Aorta (tissue), 5 donors: ENCODE data around the gene TMEM135. TPM values are rescaled to one million over a fixed set of nuclear protein-coding genes. Genes with fewer than 3 reads are reported as not detected.

ENCODE experiments used
- ATAC-seq: fragments of 200-7000 bp; cut with Tn5 transposase; one replicate; pipeline ENCODE4 v1.9.1; 2022; ENCODE audit warnings: moderate library complexity; ENCODE audit not compliant: low FRiP score
- DNase-seq, 2 donors: peaks; one replicate each; pipeline ENCODE4 v3.0.0-alpha.2; 2020
- H3K27ac ChIP-seq, 2 donors: one replicate each; pipeline ENCODE4 v1.5.1; 2013; ENCODE audit warnings: low read length in 2 of 2, mild to moderate bottlenecking in 2 of 2, moderate library complexity in 2 of 2, control low read depth in 1 of 2, inconsistent platforms in 1 of 2, low read depth in 1 of 2
- H3K27me3 ChIP-seq, 2 donors: one replicate each; pipeline ENCODE4 v1.6.1; 2013; ENCODE audit warnings: control low read depth in 1 of 2, low read length in 1 of 2, mild to moderate bottlenecking in 1 of 2, moderate library complexity in 1 of 2; ENCODE audit not compliant: insufficient read depth in 2 of 2, control insufficient read depth in 1 of 2
- H3K36me3 ChIP-seq, 2 donors: one replicate each; pipeline ENCODE4 v1.6.1; 2013; ENCODE audit warnings: control low read depth in 1 of 2, low read length in 1 of 2, mild to moderate bottlenecking in 1 of 2; ENCODE audit not compliant: insufficient read depth in 2 of 2, control insufficient read depth in 1 of 2
- H3K4me1 ChIP-seq, 2 donors: one replicate each; pipeline ENCODE4 v1.6.1; 2013; ENCODE audit warnings: low read length in 2 of 2, control low read depth in 1 of 2, mild to moderate bottlenecking in 1 of 2, moderate library complexity in 1 of 2; ENCODE audit not compliant: insufficient read depth in 2 of 2, control insufficient read depth in 1 of 2
- H3K4me3 ChIP-seq, 2 donors: one replicate each; pipeline ENCODE4 v1.5.1; 2013; ENCODE audit warnings: low read length in 2 of 2, control low read depth in 1 of 2, mild to moderate bottlenecking in 1 of 2
- H3K9me3 ChIP-seq: one replicate; pipeline ENCODE4 v1.6.1; 2013; ENCODE audit warnings: mild to moderate bottlenecking, low read length; ENCODE audit not compliant: control insufficient read depth
- WGBS, 2 donors: extraction: QIAGEN DNeasy Blood & Tissue Kit; methylation state at CpG; one replicate each; pipeline ENCODE4 v1.1.7; 2013; 5-methylcytosine and 5-hydroxymethylcytosine counted together
- intact Hi-C, 2 donors: fragments of 100-400 bp; cut with DNase I; formaldehyde crosslinking; loops; one replicate each; pipeline versions ENCODE4 v1.14.2 to v1.15.0; 2022
- polyA plus RNA-seq, 2 donors: library from polyadenylated mRNA; stranded (reverse); fragments of 200-250 nt; gene quantifications; one replicate each; pipeline ENCODE4 v1.2.3, GENCODE V29; 2013
- total RNA-seq, 2 donors: library from RNA; stranded (reverse); fragmentation: NEBNext Ultra II Directional; extraction: Animal tissue kit (Norgen Biotek cat#: 25700); gene quantifications; one replicate each; pipeline ENCODE4 v1.2.1, GENCODE V29; 2021
- donor health status: healthy with polysubstance abuse.
- donor health status: Bipolar disorder and iron deficiency.
- donor health status: DM: no; HTN: no; CAD: no.
- donor health status: DM: no; HTN: no; CAD: no.
- donor health status: DM: yes; HTN: yes; CAD: no.

The TMEM135 gene
- total and polyA plus RNA-seq, 4 donors: 10.6 to 49.0 (median 26.9) TPM

- 87 to 89% methylated on average over 14 of the region's 14 CpGs for WGBS, 2 donors
- ATAC-seq (no peak), DNase-seq (no peak)
- Histone ChIP-seq H3K36me3 (no peaks in the 10 kb centered on the region), H3K27me3 (no peaks in the 10 kb centered on the region), H3K4me3 (no peak overlapping the region), H3K27ac (no peak overlapping the region), H3K9me3 (no peaks in the 10 kb centered on the region), H3K4me1 (no peaks in the 10 kb centered on the region)
- intact Hi-C loops: no loop called here
Measured at GRCh38 chr11:87194985-87195820, 157.5 kb downstream of the TMEM135 start.

GRCh38 chr11:87198266-87198881 is 160.6 kb downstream of the TMEM135 start:
- H3K27ac ChIP-seq: no peak overlapping the region
- H3K9me3 ChIP-seq: no peaks in the 10 kb centered on the region
- H3K4me3 ChIP-seq: no peak overlapping the region
- intact Hi-C loops: no loop called here
- no peaks in the 10 kb centered on the region for H3K36me3 ChIP-seq
- ATAC-seq (no peak), DNase-seq (no peak)
- H3K27me3 ChIP-seq: no peaks in the 10 kb centered on the region
- WGBS, 2 donors: 80 to 83% methylated on average over 3 of the region's 3 CpGs
- H3K4me1 ChIP-seq: no peaks in the 10 kb centered on the region

GRCh38 chr11:87201376-87201775 is 163.6 kb downstream of the TMEM135 start:
- 76 to 77% methylated on average over 2 of the region's 2 CpGs for WGBS, 2 donors
- no peak overlapping the region for H3K4me3 ChIP-seq
- no peaks in the 10 kb centered on the region for H3K9me3 ChIP-seq
- DNase-seq (no peak), ATAC-seq (no peak)
- H3K27ac ChIP-seq: no peak overlapping the region
- intact Hi-C loops: no loop called here
- no peaks in the 10 kb centered on the region for H3K4me1 ChIP-seq
- no peaks in the 10 kb centered on the region for H3K27me3 ChIP-seq
- H3K36me3 ChIP-seq: no peaks in the 10 kb centered on the region

GRCh38 chr11:87203907-87204602 is 166.3 kb downstream of the TMEM135 start:
- Histone ChIP-seq H3K4me3 (no peak overlapping the region), H3K4me1 (no peaks in the 10 kb centered on the region), H3K27me3 (no peaks in the 10 kb centered on the region), H3K27ac (no peak overlapping the region), H3K36me3 (no peaks in the 10 kb centered on the region), H3K9me3 (no peaks in the 10 kb centered on the region)
- intact Hi-C loops: no loop called here
- no peak for ATAC-seq
- DNase-seq: no peak
- WGBS, 2 donors: 71 to 91% methylated on average over 5 of the region's 5 CpGs

- H3K4me3 ChIP-seq: no peak overlapping the region
- WGBS, 2 donors: 86 to 89% methylated on average over 1 of the region's 1 CpG
- no peak overlapping the region for H3K27ac ChIP-seq
- H3K27me3 ChIP-seq: no peaks in the 10 kb centered on the region
- DNase-seq: no peak
- no peaks in the 10 kb centered on the region for H3K36me3 ChIP-seq
- intact Hi-C loops: no loop called here
- no peaks in the 10 kb centered on the region for H3K9me3 ChIP-seq
- ATAC-seq: no peak
- H3K4me1 ChIP-seq: no peaks in the 10 kb centered on the region
Measured at GRCh38 chr11:87212891-87213290, 175.2 kb downstream of the TMEM135 start.

GRCh38 chr11:87213444-87213843 is 175.7 kb downstream of the TMEM135 start:
- H3K4me1 ChIP-seq: no peaks in the 10 kb centered on the region

GRCh38 chr11:87215236-87215635 is 177.5 kb downstream of the TMEM135 start:
- no peak overlapping the region for H3K4me3 ChIP-seq
- H3K36me3 ChIP-seq: no peaks in the 10 kb centered on the region
- no peaks in the 10 kb centered on the region for H3K9me3 ChIP-seq
- no peak overlapping the region for H3K27ac ChIP-seq
- 94 to 97% methylated on average over 1 of the region's 1 CpG for WGBS, 2 donors
- intact Hi-C loops: no loop called here
- ATAC-seq: no peak
- H3K4me1 ChIP-seq: no peaks in the 10 kb centered on the region
- H3K27me3 ChIP-seq: no peaks in the 10 kb centered on the region
- no peak for DNase-seq

More at GRCh38 chr11:87213444-87213843, 175.7 kb downstream of the TMEM135 start:
- Histone ChIP-seq H3K36me3 (no peaks in the 10 kb centered on the region), H3K27me3 (no peaks in the 10 kb centered on the region), H3K4me3 (no peak overlapping the region), H3K9me3 (no peaks in the 10 kb centered on the region), H3K27ac (no peak overlapping the region)
- ATAC-seq (no peak), DNase-seq (no peak)
- intact Hi-C loops: no loop called here
- 73 to 86% methylated on average over 2 of the region's 2 CpGs for WGBS, 2 donors

GRCh38 chr11:87219266-87219665 is 181.5 kb downstream of the TMEM135 start:
- ATAC-seq (no peak), DNase-seq (no peak)
- no peak overlapping the region for H3K27ac ChIP-seq
- H3K9me3 ChIP-seq: no peaks in the 10 kb centered on the region
- WGBS, 2 donors: 83 to 91% methylated on average over 4 of the region's 4 CpGs
- no peaks in the 10 kb centered on the region for H3K27me3 ChIP-seq
- H3K36me3 ChIP-seq: no peaks in the 10 kb centered on the region
- H3K4me1 ChIP-seq: no peaks in the 10 kb centered on the region
- H3K4me3 ChIP-seq: no peak overlapping the region
- intact Hi-C loops: no loop called here
